SK-N-SH (cell line): ENCODE measurements around the gene RBM47. TPM values are rescaled to one million over a fixed set of nuclear protein-coding genes. Genes with fewer than 3 reads are reported as not detected.

ENCODE experiments used
- CTCF ChIA-PET: fragments of 300-600, 350-600 bp; formaldehyde crosslinking; extraction: SDS; loops from one replicate; lab custom pipeline; 2021; lab: Yijun Ruan, JAX
- POLR2A ChIA-PET: fragments of 350-600 bp; sonication (Branson Sonifier 250); formaldehyde crosslinking; extraction: SDS; loops from one replicate; lab custom pipeline; 2020; ENCODE audit warnings: antibody characterized with exemption, inconsistent platforms; lab: Yijun Ruan, JAX
- DNase-seq: peaks from one replicate; pipeline ENCODE4 v3.0.0; 2012
- H2AFZ ChIP-seq: fragments of 200-600 bp; sonication (generic); 2 replicates; pipeline ENCODE4 v1.8.1; 2016; ENCODE audit warnings: antibody characterized with exemption, mild to moderate bottlenecking, low read depth
- H3F3A ChIP-seq: fragments of 200-600 bp; sonication (generic); replicated peaks from 2 replicates; pipeline ENCODE3; 2016; ENCODE audit warnings: antibody characterized with exemption, mild to moderate bottlenecking; ENCODE audit not compliant: insufficient read depth
- H3K27ac ChIP-seq, 2 experiments: fragments of 200-500 bp in 1 of 2; fragments of 200-600 bp in 1 of 2; sonication (Bioruptor generic) in 1 of 2; sonication (generic), shearing (Covaris generic) in 1 of 2; 2 replicates each; pipeline versions ENCODE4 v1.5.1 to v1.6.1; 2014 to 2016; ENCODE audit warnings: low read depth in 2 of 2, inconsistent platforms in 1 of 2, low read length in 1 of 2, mild to moderate bottlenecking in 1 of 2, mixed read lengths in 1 of 2
- H3K27me3 ChIP-seq: fragments of 200-600 bp; sonication (generic), shearing (Covaris generic); 2 replicates; pipeline ENCODE4 v1.6.1; 2016; ENCODE audit warnings: mixed run types; ENCODE audit not compliant: insufficient read depth
- H3K36me3 ChIP-seq, 2 experiments: fragments of 200-500 bp in 1 of 2; fragments of 200-600 bp in 1 of 2; sonication (Bioruptor generic) in 1 of 2; sonication (generic) in 1 of 2; replicated peaks in 1 of 2; 2 replicates each; pipeline versions ENCODE3 to v1.5.1; 2014 to 2016; ENCODE audit warnings: low read length in 1 of 2, mild to moderate bottlenecking in 1 of 2; ENCODE audit not compliant: insufficient read depth in 2 of 2, control insufficient read depth in 1 of 2
- H3K4me1 ChIP-seq, 2 experiments: fragments of 200-500 bp in 1 of 2; fragments of 200-600 bp in 1 of 2; sonication (Bioruptor generic) in 1 of 2; sonication (generic), shearing (Covaris generic) in 1 of 2; 2 replicates each; pipeline versions ENCODE4 v1.5.1 to v1.6.1; 2014 to 2016; ENCODE audit warnings: low read depth in 1 of 2, low read length in 1 of 2, mixed run types in 1 of 2; ENCODE audit not compliant: insufficient read depth in 2 of 2, control insufficient read depth in 1 of 2
- H3K4me2 ChIP-seq: fragments of 200-600 bp; sonication (generic), shearing (Covaris generic); 2 replicates; pipeline ENCODE4 v1.6.1; 2017; ENCODE audit warnings: mixed run types
- H3K4me3 ChIP-seq, 2 experiments: fragments of 200-500 bp in 1 of 2; fragments of 200-600 bp in 1 of 2; sonication (Bioruptor generic) in 1 of 2; sonication (generic), shearing (Covaris generic) in 1 of 2; 2 replicates each; pipeline versions ENCODE4 v1.5.1 to v1.8.1; 2014 to 2016; ENCODE audit warnings: low read depth in 2 of 2, inconsistent platforms in 1 of 2, low read length in 1 of 2, mild to moderate bottlenecking in 1 of 2, mixed read lengths in 1 of 2, moderate library complexity in 1 of 2
- H3K79me2 ChIP-seq: fragments of 200-600 bp; sonication (generic); 2 replicates; pipeline ENCODE4 v1.8.1; 2017; ENCODE audit warnings: mild to moderate bottlenecking; ENCODE audit not compliant: insufficient read depth
- H3K9ac ChIP-seq: fragments of 200-600 bp; sonication (generic); 2 replicates; pipeline ENCODE4 v1.6.1; 2017; ENCODE audit warnings: mixed run types
- H3K9me2 ChIP-seq: fragments of 200-600 bp; sonication (generic); 2 replicates; pipeline ENCODE4 v1.6.1; 2017; ENCODE audit warnings: mixed run types
- H3K9me3 ChIP-seq: fragments of 200-600 bp; sonication (generic); 2 replicates; pipeline ENCODE4 v1.6.1; 2017; ENCODE audit warnings: mixed run types, mild to moderate bottlenecking, moderate library complexity
- H4K20me1 ChIP-seq: fragments of 200-600 bp; sonication (generic); 2 replicates; pipeline ENCODE4 v1.6.1; 2017; ENCODE audit warnings: mild to moderate bottlenecking, mixed run types; ENCODE audit not compliant: insufficient read depth
- CHD2 ChIP-seq: fragments of 150-350 bp; IDR thresholded peaks from 2 replicates; pipeline ENCODE4 v1.6.1; 2018; ENCODE audit warnings: low read length; ENCODE audit not compliant: partially characterized antibody
- CTCF ChIP-seq: fragments of 200-600 bp; sonication (generic); IDR thresholded peaks from 2 replicates; pipeline ENCODE4 v1.6.1; 2017; ENCODE audit warnings: antibody characterized with exemption, mild to moderate bottlenecking, moderate library complexity
- EZH2phosphoT487 ChIP-seq: fragments of 200-600 bp; sonication (generic); IDR thresholded peaks from 2 replicates; pipeline ENCODE4 v1.6.1; 2017; ENCODE audit warnings: low read depth, mixed run types, mild to moderate bottlenecking, antibody characterized with exemption, moderate library complexity, borderline replicate concordance
- FOSL2 ChIP-seq: IDR thresholded peaks from 2 replicates; pipeline ENCODE4 v1.4.0; 2012; ENCODE audit warnings: low read depth, mild to moderate bottlenecking, moderate library complexity, borderline replicate concordance
- IRF3 ChIP-seq: fragments of 150-350 bp; IDR thresholded peaks from 2 replicates; pipeline ENCODE4 v1.6.1; 2016; ENCODE audit warnings: mild to moderate bottlenecking, low read depth, low read length
- JUND ChIP-seq: IDR thresholded peaks from 2 replicates; pipeline ENCODE4 v1.4.0; 2012
- MEF2A ChIP-seq: IDR thresholded peaks from 2 replicates; pipeline ENCODE4 v1.4.0; 2012; ENCODE audit warnings: low read depth, borderline replicate concordance
- NRF1 ChIP-seq: IDR thresholded peaks from 2 replicates; pipeline ENCODE4 v1.6.1; 2012; ENCODE audit warnings: low read depth, mild to moderate bottlenecking, low read length
- REST ChIP-seq: IDR thresholded peaks from 2 replicates; pipeline ENCODE4 v1.6.1; 2012; ENCODE audit warnings: mild to moderate bottlenecking, low read depth, low read length, moderate library complexity
- RXRA ChIP-seq: IDR thresholded peaks from 2 replicates; pipeline ENCODE4 v1.4.0; 2012; ENCODE audit warnings: low read depth, mild to moderate bottlenecking, borderline replicate concordance
- SIN3A ChIP-seq: IDR thresholded peaks from 2 replicates; pipeline ENCODE4 v1.6.1; 2012; ENCODE audit warnings: low read depth, mild to moderate bottlenecking, low read length, moderate library complexity, borderline replicate concordance
- TEAD4 ChIP-seq: IDR thresholded peaks from 2 replicates; pipeline ENCODE4 v1.4.0; 2012; ENCODE audit warnings: mild to moderate bottlenecking, borderline replicate concordance; ENCODE audit not compliant: insufficient read depth
- USF1 ChIP-seq: IDR thresholded peaks from 2 replicates; pipeline ENCODE4 v1.4.0; 2012; ENCODE audit warnings: low read depth, borderline replicate concordance
- YY1 ChIP-seq: IDR thresholded peaks from 2 replicates; pipeline ENCODE4 v1.4.0; 2012; ENCODE audit warnings: low read depth, mild to moderate bottlenecking
- ZBTB33 ChIP-seq: IDR thresholded peaks from 2 replicates; pipeline ENCODE4 v1.4.0; 2012; ENCODE audit warnings: low read depth, borderline replicate concordance
- WGBS: methylation state at CpG from one replicate; pipeline ENCODE4 v1.1.6; 2017; ENCODE audit warnings: low lambda C conversion rate; 5-methylcytosine and 5-hydroxymethylcytosine counted together
- polyA plus RNA-seq, 3 experiments: library from polyadenylated mRNA; depleted of rRNA; stranded (reverse); fragments of >200 nt; gene quantifications; 2 replicates each; pipeline ENCODE4 v1.2.3, GENCODE V29; 2012

RBM47 gene
- polyA plus RNA-seq, 1 of the 3 experiments (the other 2 are of a cell fraction) = 6.8 TPM

- 89% methylated on average over 4 of the region's 4 CpGs for WGBS
- POLR2A ChIA-PET = no interaction called here
- Histone ChIP-seq H3K9me3 (no peaks in the 10 kb centered on the region), H3K4me2 (no peak overlapping the region), H3K27ac (no peak overlapping the region), H3K4me1 (peaks cover 0 to 4% of the 10 kb centered on the region in 2 experiments; a peak in 1 of 4 replicates), H3K36me3 (no peaks in the 10 kb centered on the region), H3K79me2 (no peaks in the 10 kb centered on the region), H3K4me3 (no peak overlapping the region), H3K9me2 (no peaks in the 10 kb centered on the region), H3K27me3 (no peaks in the 10 kb centered on the region), H3K9ac (no peak overlapping the region), H4K20me1 (no peaks in the 10 kb centered on the region), H3F3A (peaks cover 10% of the 10 kb centered on the region), H2AFZ (no peak overlapping the region)
- TF ChIP-seq EZH2phosphoT487 (no peak), USF1 (no peak), MEF2A (no peak), FOSL2 (no peak), SIN3A (no peak), CTCF (no peak), JUND (no peak), REST (no peak), CHD2 (no peak), NRF1 (no peak), IRF3 (no peak), RXRA (no peak), ZBTB33 (no peak), YY1 (no peak), TEAD4 (no peak)
- CTCF ChIA-PET = no interaction called here
- no peak for DNase-seq
These were observed 32.1 kb upstream of the RBM47 start for GRCh38 chr4:40661803-40662202.
